ENCODE data around the gene SKIC2. TPM values are rescaled to one million over a fixed set of nuclear protein-coding genes. Genes with fewer than 3 reads are reported as not detected.

Gene SKIC2
- total and polyA plus RNA-seq, 10 of the 15 experiments (the other 5 are each of a cell fraction or from before 2014, with no cell fraction given), result 3.3 to 79.2 (median 32.5) TPM

DNA sequence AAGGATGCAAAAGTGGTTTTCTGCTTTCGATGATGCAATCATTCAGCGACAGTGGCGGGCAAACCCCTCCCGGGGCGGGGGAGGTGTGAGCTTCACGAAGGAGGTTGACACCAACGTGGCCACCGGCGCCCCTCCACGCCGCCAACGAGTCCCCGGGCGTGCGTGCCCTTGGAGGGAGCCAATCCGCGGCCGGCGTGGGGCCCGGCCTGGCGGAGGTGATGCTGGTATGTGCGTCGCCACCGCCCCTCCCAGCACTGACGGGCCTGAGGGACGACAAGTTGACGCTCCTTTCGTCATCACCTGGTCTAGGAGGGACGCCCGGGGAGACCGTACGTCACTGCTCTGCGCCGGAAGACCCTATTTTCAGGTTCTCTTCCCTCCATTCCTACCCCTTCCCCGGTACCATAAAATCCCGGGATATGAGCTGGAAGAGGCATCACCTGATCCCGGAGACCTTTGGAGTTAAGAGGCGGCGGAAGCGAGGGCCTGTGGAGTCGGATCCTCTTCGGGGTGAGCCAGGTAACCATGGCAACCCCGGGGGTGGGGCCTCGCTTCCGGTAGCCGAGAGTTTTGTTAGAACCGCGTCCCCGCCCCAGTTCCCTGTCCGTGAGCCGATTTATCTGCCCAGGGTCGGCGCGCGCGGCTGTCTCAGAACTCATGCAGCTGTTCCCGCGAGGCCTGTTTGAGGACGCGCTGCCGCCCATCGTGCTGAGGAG lies 13.2 kb downstream of the SKIC2 start, which contains the start of gene DXO (continued):
- TF ChIP-seq CEBPB (IDR thresholded peaks at IDR 0.05; ENCODE audit: borderline replicate concordance in 1 of 2, low read depth in 2 of 2, low read length in 2 of 2) (peak in 1 of 2 experiments; percentile 94; a peak in 2 of 4 replicates), MYB (IDR thresholded peaks at IDR 0.05; ENCODE audit: borderline replicate concordance, low read depth, low read length) (peak; percentile 21; the same call in 1 of the 2 replicates), GABPA (IDR thresholded peaks at IDR 0.05; ENCODE audit: low read depth) (peak; percentile 91), SUZ12 (IDR thresholded peaks at IDR 0.05; ENCODE audit: unreplicated experiment) (no peak), PAX8 (IDR thresholded peaks at IDR 0.05) (no peak), SMAD5 (IDR thresholded peaks at IDR 0.05; ENCODE audit: low read depth) (no peak), HDAC2 (IDR thresholded peaks at IDR 0.05) (no peak), FOXK2 (IDR thresholded peaks at IDR 0.05) (peak; percentile 75), CBFB (IDR thresholded peaks at IDR 0.05; ENCODE audit: low read depth) (peak; percentile 71; the same call in 1 of the 2 replicates), RELA (IDR thresholded peaks at IDR 0.05; ENCODE audit: borderline replicate concordance, partially characterized antibody) (peak; percentile 85), BCL11A (IDR thresholded peaks at IDR 0.05; ENCODE audit: low read depth, low read length) (no peak; the same call in 1 of the 2 replicates), MTA2 (IDR thresholded peaks at IDR 0.05; ENCODE audit: low read depth) (0 out of 2 replicates have a peak, but pooled peaks have one; percentile 30), HDGF (IDR thresholded peaks at IDR 0.05) (peak; percentile 86; the same call in 1 of the 2 replicates), MEF2A (IDR thresholded peaks at IDR 0.05; ENCODE audit: insufficient read depth, low read depth, low read length) (0 out of 2 replicates have a peak, but pooled peaks have one; percentile 20), ZNF384 (IDR thresholded peaks at IDR 0.05; ENCODE audit: borderline replicate concordance, low read depth, low read length) (no peak), SUPT20H (IDR thresholded peaks at IDR 0.05; ENCODE audit: borderline replicate concordance, control insufficient read depth, low read depth, low read length) (no peak), WRNIP1 (IDR thresholded peaks at IDR 0.05; ENCODE audit: borderline replicate concordance, low read depth, low read length) (no peak), SREBF1 (IDR thresholded peaks at IDR 0.05; ENCODE audit: low read length) (no peak)
- TF ChIP-seq, protein P1, sequence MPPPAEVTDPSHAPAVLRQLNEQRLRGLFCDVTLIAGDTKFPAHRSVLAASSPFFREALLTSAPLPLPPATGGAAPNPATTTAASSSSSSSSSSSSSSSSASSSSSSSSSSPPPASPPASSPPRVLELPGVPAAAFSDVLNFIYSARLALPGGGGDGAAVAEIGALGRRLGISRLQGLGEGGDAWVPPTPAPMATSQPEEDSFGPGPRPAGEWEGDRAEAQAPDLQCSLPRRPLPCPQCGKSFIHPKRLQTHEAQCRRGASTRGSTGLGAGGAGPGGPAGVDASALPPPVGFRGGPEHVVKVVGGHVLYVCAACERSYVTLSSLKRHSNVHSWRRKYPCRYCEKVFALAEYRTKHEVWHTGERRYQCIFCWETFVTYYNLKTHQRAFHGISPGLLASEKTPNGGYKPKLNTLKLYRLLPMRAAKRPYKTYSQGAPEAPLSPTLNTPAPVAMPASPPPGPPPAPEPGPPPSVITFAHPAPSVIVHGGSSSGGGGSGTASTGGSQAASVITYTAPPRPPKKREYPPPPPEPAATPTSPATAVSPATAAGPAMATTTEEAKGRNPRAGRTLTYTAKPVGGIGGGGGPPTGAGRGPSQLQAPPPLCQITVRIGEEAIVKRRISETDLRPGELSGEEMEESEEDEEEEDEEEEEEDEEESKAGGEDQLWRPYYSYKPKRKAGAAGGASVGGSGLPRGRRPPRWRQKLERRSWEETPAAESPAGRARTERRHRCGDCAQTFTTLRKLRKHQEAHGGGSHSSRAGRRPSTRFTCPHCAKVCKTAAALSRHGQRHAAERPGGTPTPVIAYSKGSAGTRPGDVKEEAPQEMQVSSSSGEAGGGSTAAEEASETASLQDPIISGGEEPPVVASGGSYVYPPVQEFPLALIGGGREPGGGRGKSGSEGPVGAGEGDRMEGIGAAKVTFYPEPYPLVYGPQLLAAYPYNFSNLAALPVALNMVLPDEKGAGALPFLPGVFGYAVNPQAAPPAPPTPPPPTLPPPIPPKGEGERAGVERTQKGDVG (CRISPR knock-in tag; IDR thresholded peaks at IDR 0.05), result no peak
- TF ChIP-seq, protein P2, sequence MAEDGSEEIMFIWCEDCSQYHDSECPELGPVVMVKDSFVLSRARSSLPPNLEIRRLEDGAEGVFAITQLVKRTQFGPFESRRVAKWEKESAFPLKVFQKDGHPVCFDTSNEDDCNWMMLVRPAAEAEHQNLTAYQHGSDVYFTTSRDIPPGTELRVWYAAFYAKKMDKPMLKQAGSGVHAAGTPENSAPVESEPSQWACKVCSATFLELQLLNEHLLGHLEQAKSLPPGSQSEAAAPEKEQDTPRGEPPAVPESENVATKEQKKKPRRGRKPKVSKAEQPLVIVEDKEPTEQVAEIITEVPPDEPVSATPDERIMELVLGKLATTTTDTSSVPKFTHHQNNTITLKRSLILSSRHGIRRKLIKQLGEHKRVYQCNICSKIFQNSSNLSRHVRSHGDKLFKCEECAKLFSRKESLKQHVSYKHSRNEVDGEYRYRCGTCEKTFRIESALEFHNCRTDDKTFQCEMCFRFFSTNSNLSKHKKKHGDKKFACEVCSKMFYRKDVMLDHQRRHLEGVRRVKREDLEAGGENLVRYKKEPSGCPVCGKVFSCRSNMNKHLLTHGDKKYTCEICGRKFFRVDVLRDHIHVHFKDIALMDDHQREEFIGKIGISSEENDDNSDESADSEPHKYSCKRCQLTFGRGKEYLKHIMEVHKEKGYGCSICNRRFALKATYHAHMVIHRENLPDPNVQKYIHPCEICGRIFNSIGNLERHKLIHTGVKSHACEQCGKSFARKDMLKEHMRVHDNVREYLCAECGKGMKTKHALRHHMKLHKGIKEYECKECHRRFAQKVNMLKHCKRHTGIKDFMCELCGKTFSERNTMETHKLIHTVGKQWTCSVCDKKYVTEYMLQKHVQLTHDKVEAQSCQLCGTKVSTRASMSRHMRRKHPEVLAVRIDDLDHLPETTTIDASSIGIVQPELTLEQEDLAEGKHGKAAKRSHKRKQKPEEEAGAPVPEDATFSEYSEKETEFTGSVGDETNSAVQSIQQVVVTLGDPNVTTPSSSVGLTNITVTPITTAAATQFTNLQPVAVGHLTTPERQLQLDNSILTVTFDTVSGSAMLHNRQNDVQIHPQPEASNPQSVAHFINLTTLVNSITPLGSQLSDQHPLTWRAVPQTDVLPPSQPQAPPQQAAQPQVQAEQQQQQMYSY (CRISPR knock-in tag; IDR thresholded peaks at IDR 0.05), result no peak
- TF ChIP-seq, protein P3, sequence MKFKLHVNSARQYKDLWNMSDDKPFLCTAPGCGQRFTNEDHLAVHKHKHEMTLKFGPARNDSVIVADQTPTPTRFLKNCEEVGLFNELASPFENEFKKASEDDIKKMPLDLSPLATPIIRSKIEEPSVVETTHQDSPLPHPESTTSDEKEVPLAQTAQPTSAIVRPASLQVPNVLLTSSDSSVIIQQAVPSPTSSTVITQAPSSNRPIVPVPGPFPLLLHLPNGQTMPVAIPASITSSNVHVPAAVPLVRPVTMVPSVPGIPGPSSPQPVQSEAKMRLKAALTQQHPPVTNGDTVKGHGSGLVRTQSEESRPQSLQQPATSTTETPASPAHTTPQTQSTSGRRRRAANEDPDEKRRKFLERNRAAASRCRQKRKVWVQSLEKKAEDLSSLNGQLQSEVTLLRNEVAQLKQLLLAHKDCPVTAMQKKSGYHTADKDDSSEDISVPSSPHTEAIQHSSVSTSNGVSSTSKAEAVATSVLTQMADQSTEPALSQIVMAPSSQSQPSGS (IDR thresholded peaks at IDR 0.05; ENCODE audit: low read length), result peak; percentile 96
- TF ChIP-seq, protein P4, sequence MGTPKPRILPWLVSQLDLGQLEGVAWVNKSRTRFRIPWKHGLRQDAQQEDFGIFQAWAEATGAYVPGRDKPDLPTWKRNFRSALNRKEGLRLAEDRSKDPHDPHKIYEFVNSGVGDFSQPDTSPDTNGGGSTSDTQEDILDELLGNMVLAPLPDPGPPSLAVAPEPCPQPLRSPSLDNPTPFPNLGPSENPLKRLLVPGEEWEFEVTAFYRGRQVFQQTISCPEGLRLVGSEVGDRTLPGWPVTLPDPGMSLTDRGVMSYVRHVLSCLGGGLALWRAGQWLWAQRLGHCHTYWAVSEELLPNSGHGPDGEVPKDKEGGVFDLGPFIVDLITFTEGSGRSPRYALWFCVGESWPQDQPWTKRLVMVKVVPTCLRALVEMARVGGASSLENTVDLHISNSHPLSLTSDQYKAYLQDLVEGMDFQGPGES (IDR thresholded peaks at IDR 0.05), result peak; percentile 25; the same call in 1 of the 2 replicates

Measured in GM12878 (cell line).